ENCODE results near the gene UROC1. TPM values are rescaled to one million over a fixed set of nuclear protein-coding genes. Genes with fewer than 3 reads are reported as not detected.

Gene UROC1
- total RNA-seq, 2 donors from 2014 or later, result 0.17 TPM; not detected in 1

- no peak for DNase-seq (ENCODE audit: low spot score)
Measured at GRCh38 chr3:126450744-126451143, 66.8 kb downstream of the UROC1 start.

GRCh38 chr3:126450219-126450618, 67.4 kb downstream of the UROC1 start:
- WGBS, result 82% methylated on average over 9 of the region's 9 CpGs
- Histone ChIP-seq H3K4me1 (replicated peaks) (no peaks in the 10 kb centered on the region), H3K27me3 (replicated peaks; ENCODE audit: insufficient read depth) (no peaks in the 10 kb centered on the region), H3K4me3 (no peak overlapping the region), H3K9me3 (no peaks in the 10 kb centered on the region), H3K27ac (no peak overlapping the region), H3K36me3 (no peaks in the 10 kb centered on the region)
- TF ChIP-seq, protein P1, sequence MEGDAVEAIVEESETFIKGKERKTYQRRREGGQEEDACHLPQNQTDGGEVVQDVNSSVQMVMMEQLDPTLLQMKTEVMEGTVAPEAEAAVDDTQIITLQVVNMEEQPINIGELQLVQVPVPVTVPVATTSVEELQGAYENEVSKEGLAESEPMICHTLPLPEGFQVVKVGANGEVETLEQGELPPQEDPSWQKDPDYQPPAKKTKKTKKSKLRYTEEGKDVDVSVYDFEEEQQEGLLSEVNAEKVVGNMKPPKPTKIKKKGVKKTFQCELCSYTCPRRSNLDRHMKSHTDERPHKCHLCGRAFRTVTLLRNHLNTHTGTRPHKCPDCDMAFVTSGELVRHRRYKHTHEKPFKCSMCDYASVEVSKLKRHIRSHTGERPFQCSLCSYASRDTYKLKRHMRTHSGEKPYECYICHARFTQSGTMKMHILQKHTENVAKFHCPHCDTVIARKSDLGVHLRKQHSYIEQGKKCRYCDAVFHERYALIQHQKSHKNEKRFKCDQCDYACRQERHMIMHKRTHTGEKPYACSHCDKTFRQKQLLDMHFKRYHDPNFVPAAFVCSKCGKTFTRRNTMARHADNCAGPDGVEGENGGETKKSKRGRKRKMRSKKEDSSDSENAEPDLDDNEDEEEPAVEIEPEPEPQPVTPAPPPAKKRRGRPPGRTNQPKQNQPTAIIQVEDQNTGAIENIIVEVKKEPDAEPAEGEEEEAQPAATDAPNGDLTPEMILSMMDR (IDR thresholded peaks at IDR 0.05), result no peak
- TF ChIP-seq POLR2A (IDR thresholded peaks at IDR 0.05) (no peak), POLR2AphosphoS5 (IDR thresholded peaks at IDR 0.05) (no peak)
- no peak for DNase-seq (ENCODE audit: low spot score)
- intact Hi-C loops (cut with DNase I), result no loop called here

More at GRCh38 chr3:126450744-126451143, 66.8 kb downstream of the UROC1 start:
- no peak for TF ChIP-seq POLR2AphosphoS5 (IDR thresholded peaks at IDR 0.05)
- no peak for TF ChIP-seq POLR2A (IDR thresholded peaks at IDR 0.05)
- TF ChIP-seq, protein P1 (IDR thresholded peaks at IDR 0.05), result no peak
- no peaks in the 10 kb centered on the region for H3K27me3 ChIP-seq (replicated peaks; ENCODE audit: insufficient read depth)
- H3K36me3 ChIP-seq, result no peaks in the 10 kb centered on the region
- intact Hi-C loops (cut with DNase I), result no loop called here
- no peaks in the 10 kb centered on the region for H3K9me3 ChIP-seq
- H3K4me1 ChIP-seq (replicated peaks), result no peaks in the 10 kb centered on the region
- no peak overlapping the region for H3K27ac ChIP-seq
- WGBS, result 92% methylated on average over 3 of the region's 3 CpGs
- no peak overlapping the region for H3K4me3 ChIP-seq

- TF ChIP-seq POLR2AphosphoS5 (IDR thresholded peaks at IDR 0.05) (no peak), POLR2A (IDR thresholded peaks at IDR 0.05) (no peak)
- TF ChIP-seq, protein P1 (IDR thresholded peaks at IDR 0.05), result no peak
- Histone ChIP-seq H3K27me3 (replicated peaks; ENCODE audit: insufficient read depth) (no peaks in the 10 kb centered on the region), H3K9me3 (no peaks in the 10 kb centered on the region), H3K27ac (no peak overlapping the region), H3K4me3 (no peak overlapping the region), H3K4me1 (replicated peaks) (no peaks in the 10 kb centered on the region), H3K36me3 (no peaks in the 10 kb centered on the region)
- DNase-seq (ENCODE audit: low spot score), result no peak
- whole genome bisulfite sequencing, result 86% methylated on average over 11 of the region's 11 CpGs
- intact Hi-C loops (cut with DNase I), result no loop called here
Measured at GRCh38 chr3:126449621-126450051, 67.9 kb downstream of the UROC1 start.

- H3K4me3 ChIP-seq, result no peak overlapping the region
- no peaks in the 10 kb centered on the region for H3K36me3 ChIP-seq
- DNase-seq (ENCODE audit: low spot score), result no peak
- WGBS, result 82% methylated on average over 8 of the region's 8 CpGs
- no peaks in the 10 kb centered on the region for H3K9me3 ChIP-seq
- TF ChIP-seq POLR2A (IDR thresholded peaks at IDR 0.05) (no peak), POLR2AphosphoS5 (IDR thresholded peaks at IDR 0.05) (no peak)
- TF ChIP-seq, protein P1 (IDR thresholded peaks at IDR 0.05), result no peak
- no peak overlapping the region for H3K27ac ChIP-seq
- intact Hi-C loops (cut with DNase I), result no loop called here
- no peaks in the 10 kb centered on the region for H3K27me3 ChIP-seq (replicated peaks; ENCODE audit: insufficient read depth)
- no peaks in the 10 kb centered on the region for H3K4me1 ChIP-seq (replicated peaks)
Measured at GRCh38 chr3:126448893-126449180, 68.7 kb downstream of the UROC1 start.

GRCh38 chr3:126448136-126448892, 69.3 kb downstream of the UROC1 start:
- Histone ChIP-seq H3K36me3 (no peaks in the 10 kb centered on the region), H3K9me3 (no peaks in the 10 kb centered on the region), H3K4me1 (replicated peaks) (no peaks in the 10 kb centered on the region), H3K27me3 (replicated peaks; ENCODE audit: insufficient read depth) (no peaks in the 10 kb centered on the region), H3K4me3 (no peak overlapping the region), H3K27ac (no peak overlapping the region)
- DNase-seq (ENCODE audit: low spot score), result no peak
- intact Hi-C loops (cut with DNase I), result no loop called here
- no peak for TF ChIP-seq POLR2AphosphoS5 (IDR thresholded peaks at IDR 0.05)
- TF ChIP-seq POLR2A (IDR thresholded peaks at IDR 0.05), result no peak
- TF ChIP-seq, protein P1 (IDR thresholded peaks at IDR 0.05), result no peak
- WGBS, result 92% methylated on average over 17 of the region's 17 CpGs

Measured in prostate gland (tissue), 2 donors.